ENCODE measurements around the gene MT1A. TPM values are rescaled to one million over a fixed set of nuclear protein-coding genes. Genes with fewer than 3 reads are reported as not detected.

The MT1A gene
- polyA plus RNA-seq, 1 donor (not counting 4 experiments of a cell fraction or from before 2014, with no cell fraction given) = not detected

GRCh38 chr16:56614549-56614991 lies 23.9 kb upstream of the MT1A start:
- FAIRE-seq (peak; percentile 63), DNase-seq (ENCODE audit: low read depth, low spot score) (no peak)
- no peak overlapping the region for H2AFZ ChIP-seq (ENCODE audit: control insufficient read depth, low read length)
- H3K9me3 ChIP-seq (ENCODE audit: control insufficient read depth, low read depth, low read length) = no peaks in the 10 kb centered on the region
- dilution Hi-C loops (cut with MboI; ENCODE audit: extremely low pct_ligation_motif_present, low sequenced_read_pairs) = no loop called here
- peak overlapping the region; percentile 45 for H3K4me2 ChIP-seq (ENCODE audit: control insufficient read depth, extremely low read depth, insufficient read depth, low read depth, low read length)
- H3K27ac ChIP-seq (ENCODE audit: control insufficient read depth, insufficient read depth, low read length) = peak overlapping the region; percentile 65
- H3K79me2 ChIP-seq (ENCODE audit: control insufficient read depth, insufficient read depth, low read length) = no peaks in the 10 kb centered on the region
- H4K20me1 ChIP-seq (ENCODE audit: control insufficient read depth, extremely low read depth, insufficient read depth, low read length) = no peaks in the 10 kb centered on the region
- TF ChIP-seq CTCF (optimal IDR thresholded peaks at IDR 0.05 in 1 of 3, IDR thresholded peaks at IDR 0.05 in 1 of 3, conservative IDR thresholded peaks at IDR 0.05 in 1 of 3; ENCODE audit: extremely low read depth in 1 of 3, insufficient read depth in 2 of 3, low read length in 3 of 3) = no peak
- TF ChIP-seq EZH2 (IDR thresholded peaks at IDR 0.05; ENCODE audit: low read length) = no peak
- H3K4me1 ChIP-seq (ENCODE audit: control insufficient read depth, extremely low read depth, insufficient read depth, low read length) = peaks cover 59% of the 10 kb centered on the region
- H3K9me1 ChIP-seq (ENCODE audit: control insufficient read depth, extremely low read depth, insufficient read depth, low read length) = no peaks in the 10 kb centered on the region
- no peaks in the 10 kb centered on the region for H3K27me3 ChIP-seq (ENCODE audit: control insufficient read depth, extremely low read depth, insufficient read depth, low read length)
- H3K4me3 ChIP-seq (ENCODE audit: control insufficient read depth in 2 of 3, extremely low read depth in 1 of 3, insufficient read depth in 2 of 3, low read depth in 1 of 3, low read length in 3 of 3) = peak overlapping the region in 1 of 3 experiments; percentile 25
- H3K9ac ChIP-seq (ENCODE audit: control insufficient read depth, extremely low read depth, insufficient read depth, low read length) = no peak overlapping the region
- H3K36me3 ChIP-seq (ENCODE audit: control insufficient read depth in 2 of 2, extremely low read depth in 1 of 2, insufficient read depth in 2 of 2, low read length in 2 of 2) = no peaks in the 10 kb centered on the region

GRCh38 chr16:56615353-56615752 lies 23.1 kb upstream of the MT1A start:
- dilution Hi-C loops (cut with MboI; ENCODE audit: extremely low pct_ligation_motif_present, low sequenced_read_pairs) = no loop called here
- Histone ChIP-seq H3K4me1 (ENCODE audit: control insufficient read depth, extremely low read depth, insufficient read depth, low read length) (peaks cover 54% of the 10 kb centered on the region), H3K79me2 (ENCODE audit: control insufficient read depth, insufficient read depth, low read length) (no peaks in the 10 kb centered on the region), H3K36me3 (ENCODE audit: control insufficient read depth in 2 of 2, extremely low read depth in 1 of 2, insufficient read depth in 2 of 2, low read length in 2 of 2) (no peaks in the 10 kb centered on the region), H2AFZ (ENCODE audit: control insufficient read depth, low read length) (no peak overlapping the region), H3K27me3 (ENCODE audit: control insufficient read depth, extremely low read depth, insufficient read depth, low read length) (no peaks in the 10 kb centered on the region), H3K9me1 (ENCODE audit: control insufficient read depth, extremely low read depth, insufficient read depth, low read length) (no peaks in the 10 kb centered on the region), H3K4me3 (ENCODE audit: control insufficient read depth in 2 of 3, extremely low read depth in 1 of 3, insufficient read depth in 2 of 3, low read depth in 1 of 3, low read length in 3 of 3) (no peak overlapping the region), H3K9me3 (ENCODE audit: control insufficient read depth, low read depth, low read length) (no peaks in the 10 kb centered on the region), H3K9ac (ENCODE audit: control insufficient read depth, extremely low read depth, insufficient read depth, low read length) (no peak overlapping the region), H3K27ac (ENCODE audit: control insufficient read depth, insufficient read depth, low read length) (peak overlapping the region; percentile 65), H4K20me1 (ENCODE audit: control insufficient read depth, extremely low read depth, insufficient read depth, low read length) (no peaks in the 10 kb centered on the region), H3K4me2 (ENCODE audit: control insufficient read depth, extremely low read depth, insufficient read depth, low read depth, low read length) (peak overlapping the region; percentile 45)
- TF ChIP-seq CTCF (optimal IDR thresholded peaks at IDR 0.05 in 1 of 3, IDR thresholded peaks at IDR 0.05 in 1 of 3, conservative IDR thresholded peaks at IDR 0.05 in 1 of 3; ENCODE audit: extremely low read depth in 1 of 3, insufficient read depth in 2 of 3, low read length in 3 of 3) = no peak
- no peak for TF ChIP-seq EZH2 (IDR thresholded peaks at IDR 0.05; ENCODE audit: low read length)
- FAIRE-seq = no peak
- DNase-seq (ENCODE audit: low read depth, low spot score) = no peak

Measured in keratinocyte (primary cell).